GM12801 (cell line): ENCODE results near the gene ADGRB3.

Source experiments
- TF ChIP-seq, protein P1 (sequence below): IDR thresholded peaks from one replicate; pipeline ENCODE4 v1.5.1; 2011; ENCODE audit warnings: control low read depth; ENCODE audit not compliant: insufficient read length; ENCODE audit errors: extremely low read depth

ADGRB3 gene

DNA sequence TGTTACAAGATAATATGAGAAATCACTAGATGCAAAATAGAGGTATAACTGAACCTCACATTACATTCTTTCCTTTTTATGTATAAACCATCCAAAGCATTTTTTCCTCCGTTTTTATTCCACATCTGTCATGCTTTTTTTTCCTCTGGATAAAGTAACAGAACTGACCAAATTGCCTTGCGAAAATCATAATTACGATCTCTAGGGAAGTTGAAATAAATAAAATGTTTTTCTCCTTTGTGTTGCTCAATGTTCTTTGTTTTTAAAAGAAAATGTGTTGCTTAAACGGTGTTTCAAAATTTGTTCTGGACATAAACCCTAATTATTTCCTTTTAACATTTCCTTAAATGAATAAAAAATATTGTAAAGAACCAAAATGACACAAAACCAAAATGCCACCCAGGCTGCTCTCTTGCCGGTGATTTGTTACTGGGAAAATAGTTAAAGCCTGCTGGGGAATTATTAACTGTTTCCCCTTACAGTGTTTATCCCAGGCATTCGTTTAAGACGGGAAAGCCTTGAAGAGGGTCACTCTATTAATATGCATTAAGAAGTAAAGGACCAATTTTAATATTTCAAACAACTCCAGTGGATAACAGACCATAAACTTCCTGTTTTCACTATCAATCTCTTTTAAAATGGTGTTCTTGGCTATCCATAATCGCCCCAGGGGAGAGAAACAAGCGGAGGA is 1.7 kb upstream of the ADGRB3 start:
- TF ChIP-seq, protein P1, sequence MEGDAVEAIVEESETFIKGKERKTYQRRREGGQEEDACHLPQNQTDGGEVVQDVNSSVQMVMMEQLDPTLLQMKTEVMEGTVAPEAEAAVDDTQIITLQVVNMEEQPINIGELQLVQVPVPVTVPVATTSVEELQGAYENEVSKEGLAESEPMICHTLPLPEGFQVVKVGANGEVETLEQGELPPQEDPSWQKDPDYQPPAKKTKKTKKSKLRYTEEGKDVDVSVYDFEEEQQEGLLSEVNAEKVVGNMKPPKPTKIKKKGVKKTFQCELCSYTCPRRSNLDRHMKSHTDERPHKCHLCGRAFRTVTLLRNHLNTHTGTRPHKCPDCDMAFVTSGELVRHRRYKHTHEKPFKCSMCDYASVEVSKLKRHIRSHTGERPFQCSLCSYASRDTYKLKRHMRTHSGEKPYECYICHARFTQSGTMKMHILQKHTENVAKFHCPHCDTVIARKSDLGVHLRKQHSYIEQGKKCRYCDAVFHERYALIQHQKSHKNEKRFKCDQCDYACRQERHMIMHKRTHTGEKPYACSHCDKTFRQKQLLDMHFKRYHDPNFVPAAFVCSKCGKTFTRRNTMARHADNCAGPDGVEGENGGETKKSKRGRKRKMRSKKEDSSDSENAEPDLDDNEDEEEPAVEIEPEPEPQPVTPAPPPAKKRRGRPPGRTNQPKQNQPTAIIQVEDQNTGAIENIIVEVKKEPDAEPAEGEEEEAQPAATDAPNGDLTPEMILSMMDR: no peak

DNA sequence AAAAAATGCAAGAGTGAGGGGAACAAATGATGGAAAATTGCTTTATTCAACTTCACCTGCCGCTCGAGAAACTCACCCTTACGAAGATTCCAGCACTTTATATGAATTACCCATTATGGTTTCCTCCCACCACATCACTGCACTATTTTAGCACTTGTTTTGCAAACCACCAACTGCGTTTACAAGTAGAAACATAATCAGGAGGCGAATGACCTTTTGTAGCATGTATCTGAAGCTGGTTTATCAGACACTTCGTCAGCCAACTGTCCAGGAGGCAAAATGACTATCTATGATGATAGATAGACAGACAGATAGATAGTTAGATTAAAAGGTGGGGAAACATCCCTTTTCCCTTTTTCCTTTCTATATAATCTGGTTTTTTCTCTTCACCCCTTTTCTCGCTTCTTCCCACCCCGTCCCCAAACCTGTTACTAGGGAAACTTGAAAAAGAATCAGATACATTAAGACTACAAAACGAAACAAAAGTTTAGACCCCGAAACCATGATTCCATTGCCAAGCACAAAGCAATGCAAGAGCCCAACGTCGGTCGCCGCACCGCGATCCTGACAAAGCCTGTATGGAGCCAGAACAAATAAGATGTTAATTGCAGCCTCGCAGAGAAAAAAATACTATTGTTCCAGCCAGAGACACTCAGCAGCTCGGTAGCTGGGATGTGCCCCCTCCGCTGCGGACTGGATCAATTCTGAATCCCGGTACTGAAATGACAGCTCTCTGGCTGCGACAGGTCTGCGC is 933 bp upstream of the ADGRB3 start:
- TF ChIP-seq, protein P1: no peak

GRCh38 chr6:68635412-68635705 is 277 bp downstream of the ADGRB3 start:
- TF ChIP-seq, protein P1: no peak

GRCh38 chr6:68635706-68636513 is 828 bp downstream of the ADGRB3 start:
- TF ChIP-seq, protein P1: no peak

GRCh38 chr6:68636666-68637065 is 1.6 kb downstream of the ADGRB3 start:
- TF ChIP-seq, protein P1: no peak

GRCh38 chr6:68637071-68637470 is 2.0 kb downstream of the ADGRB3 start:
- TF ChIP-seq, protein P1: no peak

- TF ChIP-seq, protein P1: no peak
Measured at GRCh38 chr6:68637782-68638181, 2.7 kb downstream of the ADGRB3 start.
